ENCODE measurements around the gene PPP1R15A. TPM values are rescaled to one million over a fixed set of nuclear protein-coding genes. Genes with fewer than 3 reads are reported as not detected.

Gene PPP1R15A
- total and polyA plus RNA-seq, 2 experiments from 2014 or later: 14.0 to 15.8 TPM

DNA sequence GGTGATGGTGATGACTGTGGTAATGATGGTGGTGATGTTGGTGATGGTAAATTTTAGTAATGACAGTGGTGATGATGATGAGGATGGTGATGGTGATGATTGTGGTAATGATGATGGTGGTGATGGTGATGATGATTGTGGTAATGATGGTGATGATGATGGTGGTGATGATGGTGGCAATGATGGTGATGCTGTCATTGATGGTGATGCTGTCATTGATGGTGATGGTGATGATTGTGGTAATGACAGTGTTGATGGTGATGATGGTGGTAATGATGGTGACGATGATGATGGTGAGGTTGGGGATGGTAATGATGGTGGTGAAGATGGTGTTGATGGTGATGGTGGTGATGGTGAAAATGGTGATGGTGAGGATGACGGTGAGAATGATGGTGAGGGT, 49.7 kb upstream of the PPP1R15A start:
- no peaks in the 10 kb centered on the region for H3K4me1 Mint-ChIP-seq
- peaks cover 17% of the 10 kb centered on the region; the same call in 1 of the 2 replicates for H3K9me2 ChIP-seq (ENCODE audit: insufficient read depth)
- TF ChIP-seq, protein P1, sequence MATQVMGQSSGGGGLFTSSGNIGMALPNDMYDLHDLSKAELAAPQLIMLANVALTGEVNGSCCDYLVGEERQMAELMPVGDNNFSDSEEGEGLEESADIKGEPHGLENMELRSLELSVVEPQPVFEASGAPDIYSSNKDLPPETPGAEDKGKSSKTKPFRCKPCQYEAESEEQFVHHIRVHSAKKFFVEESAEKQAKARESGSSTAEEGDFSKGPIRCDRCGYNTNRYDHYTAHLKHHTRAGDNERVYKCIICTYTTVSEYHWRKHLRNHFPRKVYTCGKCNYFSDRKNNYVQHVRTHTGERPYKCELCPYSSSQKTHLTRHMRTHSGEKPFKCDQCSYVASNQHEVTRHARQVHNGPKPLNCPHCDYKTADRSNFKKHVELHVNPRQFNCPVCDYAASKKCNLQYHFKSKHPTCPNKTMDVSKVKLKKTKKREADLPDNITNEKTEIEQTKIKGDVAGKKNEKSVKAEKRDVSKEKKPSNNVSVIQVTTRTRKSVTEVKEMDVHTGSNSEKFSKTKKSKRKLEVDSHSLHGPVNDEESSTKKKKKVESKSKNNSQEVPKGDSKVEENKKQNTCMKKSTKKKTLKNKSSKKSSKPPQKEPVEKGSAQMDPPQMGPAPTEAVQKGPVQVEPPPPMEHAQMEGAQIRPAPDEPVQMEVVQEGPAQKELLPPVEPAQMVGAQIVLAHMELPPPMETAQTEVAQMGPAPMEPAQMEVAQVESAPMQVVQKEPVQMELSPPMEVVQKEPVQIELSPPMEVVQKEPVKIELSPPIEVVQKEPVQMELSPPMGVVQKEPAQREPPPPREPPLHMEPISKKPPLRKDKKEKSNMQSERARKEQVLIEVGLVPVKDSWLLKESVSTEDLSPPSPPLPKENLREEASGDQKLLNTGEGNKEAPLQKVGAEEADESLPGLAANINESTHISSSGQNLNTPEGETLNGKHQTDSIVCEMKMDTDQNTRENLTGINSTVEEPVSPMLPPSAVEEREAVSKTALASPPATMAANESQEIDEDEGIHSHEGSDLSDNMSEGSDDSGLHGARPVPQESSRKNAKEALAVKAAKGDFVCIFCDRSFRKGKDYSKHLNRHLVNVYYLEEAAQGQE (IDR thresholded peaks at IDR 0.05; ENCODE audit: unreplicated experiment): no peak
- TF ChIP-seq ZNF331 (CRISPR knock-in tag; IDR thresholded peaks at IDR 0.05; ENCODE audit: low read depth): no peak
- TF ChIP-seq NANOG (IDR thresholded peaks at IDR 0.05; ENCODE audit: borderline replicate concordance): no peak
- no peaks in the 10 kb centered on the region for H3K79me2 ChIP-seq (replicated peaks; ENCODE audit: insufficient read depth)
- H3K27ac ChIP-seq (ENCODE audit: low read depth): no peak overlapping the region
- H3K4me1 ChIP-seq (ENCODE audit: insufficient read depth): no peaks in the 10 kb centered on the region
- peaks cover 6% of the 10 kb centered on the region for H3K27me3 Mint-ChIP-seq (ENCODE audit: insufficient read depth, low read depth, poor library complexity)
- ATAC-seq (no peak), DNase-seq (ENCODE audit: low spot score) (no peak)
- H3K4me3 ChIP-seq: no peak overlapping the region
- H3K36me3 ChIP-seq (ENCODE audit: insufficient read depth): no peaks in the 10 kb centered on the region
- H3K4me2 ChIP-seq: no peak overlapping the region
- H3K27me3 ChIP-seq (ENCODE audit: insufficient read depth): no peaks in the 10 kb centered on the region
- no peak overlapping the region for H2AFZ ChIP-seq
- H4K20me1 ChIP-seq (replicated peaks; ENCODE audit: insufficient read depth): no peaks in the 10 kb centered on the region
- H3K36me3 Mint-ChIP-seq (ENCODE audit: low read depth): peaks cover 3% of the 10 kb centered on the region; the same call in 1 of the 3 replicates
- H3F3A ChIP-seq (replicated peaks; ENCODE audit: low read depth): no peaks in the 10 kb centered on the region
- H3K4me3 Mint-ChIP-seq: no peak overlapping the region
- H3K9me3 Mint-ChIP-seq: no peaks in the 10 kb centered on the region
- no peak overlapping the region for H3K27ac Mint-ChIP-seq

DNA sequence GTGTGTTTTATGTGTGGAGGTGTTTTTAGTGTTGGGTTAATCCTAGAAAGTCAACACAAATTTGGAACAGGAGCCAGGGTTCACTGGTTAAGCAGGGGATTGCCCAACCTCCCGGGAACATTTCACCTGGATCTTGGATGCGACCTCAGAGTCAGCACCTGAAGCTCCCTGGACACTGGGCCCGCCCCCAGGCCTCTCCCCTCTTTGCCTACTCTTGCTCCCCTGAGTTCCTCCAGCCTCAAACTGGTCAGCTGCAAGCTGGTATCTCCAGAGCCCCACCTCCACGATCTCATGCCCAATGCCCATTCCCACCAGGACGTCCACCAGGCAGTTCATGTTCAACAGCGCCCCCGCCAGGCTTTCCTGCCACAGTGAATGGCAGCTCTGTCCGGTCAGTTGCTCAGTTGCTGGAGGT, 45.6 kb upstream of the PPP1R15A start:
- H3K4me3 ChIP-seq: no peak overlapping the region
- H3K4me1 Mint-ChIP-seq: no peaks in the 10 kb centered on the region
- no peaks in the 10 kb centered on the region; the same call in 2 of the 3 replicates for H3K9me3 Mint-ChIP-seq
- H3K79me2 ChIP-seq (replicated peaks; ENCODE audit: insufficient read depth): no peaks in the 10 kb centered on the region
- H3K4me1 ChIP-seq (ENCODE audit: insufficient read depth): no peaks in the 10 kb centered on the region
- H3K27ac ChIP-seq (ENCODE audit: low read depth): no peak overlapping the region
- no peaks in the 10 kb centered on the region for H3K27me3 ChIP-seq (ENCODE audit: insufficient read depth)
- H4K20me1 ChIP-seq (replicated peaks; ENCODE audit: insufficient read depth): no peaks in the 10 kb centered on the region
- no peaks in the 10 kb centered on the region for H3K36me3 ChIP-seq (ENCODE audit: insufficient read depth)
- TF ChIP-seq, protein P2, sequence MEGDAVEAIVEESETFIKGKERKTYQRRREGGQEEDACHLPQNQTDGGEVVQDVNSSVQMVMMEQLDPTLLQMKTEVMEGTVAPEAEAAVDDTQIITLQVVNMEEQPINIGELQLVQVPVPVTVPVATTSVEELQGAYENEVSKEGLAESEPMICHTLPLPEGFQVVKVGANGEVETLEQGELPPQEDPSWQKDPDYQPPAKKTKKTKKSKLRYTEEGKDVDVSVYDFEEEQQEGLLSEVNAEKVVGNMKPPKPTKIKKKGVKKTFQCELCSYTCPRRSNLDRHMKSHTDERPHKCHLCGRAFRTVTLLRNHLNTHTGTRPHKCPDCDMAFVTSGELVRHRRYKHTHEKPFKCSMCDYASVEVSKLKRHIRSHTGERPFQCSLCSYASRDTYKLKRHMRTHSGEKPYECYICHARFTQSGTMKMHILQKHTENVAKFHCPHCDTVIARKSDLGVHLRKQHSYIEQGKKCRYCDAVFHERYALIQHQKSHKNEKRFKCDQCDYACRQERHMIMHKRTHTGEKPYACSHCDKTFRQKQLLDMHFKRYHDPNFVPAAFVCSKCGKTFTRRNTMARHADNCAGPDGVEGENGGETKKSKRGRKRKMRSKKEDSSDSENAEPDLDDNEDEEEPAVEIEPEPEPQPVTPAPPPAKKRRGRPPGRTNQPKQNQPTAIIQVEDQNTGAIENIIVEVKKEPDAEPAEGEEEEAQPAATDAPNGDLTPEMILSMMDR (conservative IDR thresholded peaks at IDR 0.05; ENCODE audit: low read depth in 2 of 2): peak; percentile 77 to 88
- no peak for TF ChIP-seq ZNF114 (CRISPR knock-in tag; IDR thresholded peaks at IDR 0.05)
- no peak overlapping the region for H3K27ac Mint-ChIP-seq
- DNase-seq (ENCODE audit: low spot score): peak; percentile 81
- no peak overlapping the region for H3K4me3 Mint-ChIP-seq
- peaks cover 10% of the 10 kb centered on the region; the same call in 2 of the 3 replicates for H3K36me3 Mint-ChIP-seq (ENCODE audit: low read depth)
- ATAC-seq: peak; percentile 91
- H3K27me3 Mint-ChIP-seq (ENCODE audit: insufficient read depth, low read depth, poor library complexity): peaks cover 6% of the 10 kb centered on the region
- H3F3A ChIP-seq (replicated peaks; ENCODE audit: low read depth): no peaks in the 10 kb centered on the region
- peaks cover 12% of the 10 kb centered on the region; the same call in 1 of the 2 replicates for H3K9me2 ChIP-seq (ENCODE audit: insufficient read depth)
- H2AFZ ChIP-seq: no peak overlapping the region
- H3K4me2 ChIP-seq: no peak overlapping the region
